GM19193 (cell line): ENCODE measurements around the gene HPD.

Experiments
- POLR2A ChIP-seq: IDR thresholded peaks from 4 replicates; pipeline ENCODE4 v1.6.1; 2011; ENCODE audit not compliant: insufficient read depth, insufficient read length; ENCODE audit errors: extremely low read depth

The HPD gene

DNA sequence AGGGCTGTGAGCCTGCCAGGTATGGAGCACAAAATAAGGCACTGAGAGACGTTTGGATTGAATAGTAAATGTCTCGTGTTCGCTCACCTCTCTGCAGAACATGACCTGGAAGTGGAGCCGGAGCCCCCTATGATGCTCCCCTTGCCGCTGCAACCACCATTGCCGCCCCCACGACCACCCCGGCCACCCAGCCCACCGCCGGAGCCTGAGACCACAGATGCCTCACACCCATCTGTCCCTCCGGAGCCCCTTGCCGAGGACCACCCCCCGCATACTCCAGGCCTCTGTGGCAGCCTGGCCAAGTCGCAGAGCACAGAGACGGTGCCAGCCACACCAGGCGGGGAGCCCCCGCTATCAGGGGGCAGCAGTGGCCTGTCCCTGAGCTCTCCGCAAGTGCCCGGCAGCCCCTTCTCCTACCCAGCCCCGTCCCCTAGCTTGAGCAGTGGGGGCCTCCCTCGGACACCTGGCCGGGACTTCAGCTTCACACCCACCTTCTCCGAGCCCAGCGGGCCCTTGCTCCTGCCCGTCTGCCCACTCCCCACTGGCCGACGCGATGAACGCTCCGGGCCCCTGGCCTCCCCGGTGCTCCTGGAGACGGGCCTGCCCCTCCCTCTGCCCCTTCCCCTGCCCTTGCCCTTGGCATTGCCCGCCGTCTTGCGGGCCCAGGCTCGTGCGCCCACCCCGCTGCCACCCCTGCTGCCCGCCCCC, 36.1 kb downstream of the HPD start:
- no peak for TF ChIP-seq POLR2A

DNA sequence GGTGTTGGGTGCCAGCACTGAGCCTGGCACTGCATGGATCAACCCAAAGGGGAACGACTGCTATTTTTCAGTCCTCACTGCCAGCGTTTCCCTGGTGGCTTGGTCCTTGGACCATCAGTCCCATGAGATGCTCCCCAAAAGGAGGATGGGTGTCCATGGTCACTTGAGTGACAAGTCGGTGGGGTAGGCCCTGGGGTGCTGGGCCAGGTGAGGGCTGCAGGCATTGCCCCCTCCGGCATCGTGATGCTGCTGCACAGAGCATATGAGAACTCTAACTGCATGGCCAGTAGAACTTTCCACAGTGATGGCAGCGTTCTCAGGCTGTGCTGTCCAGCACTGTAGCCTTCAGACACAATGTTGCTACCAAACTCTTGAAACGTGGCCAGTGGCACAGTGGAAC, 38.6 kb downstream of the HPD start:
- no peak for TF ChIP-seq POLR2A

DNA sequence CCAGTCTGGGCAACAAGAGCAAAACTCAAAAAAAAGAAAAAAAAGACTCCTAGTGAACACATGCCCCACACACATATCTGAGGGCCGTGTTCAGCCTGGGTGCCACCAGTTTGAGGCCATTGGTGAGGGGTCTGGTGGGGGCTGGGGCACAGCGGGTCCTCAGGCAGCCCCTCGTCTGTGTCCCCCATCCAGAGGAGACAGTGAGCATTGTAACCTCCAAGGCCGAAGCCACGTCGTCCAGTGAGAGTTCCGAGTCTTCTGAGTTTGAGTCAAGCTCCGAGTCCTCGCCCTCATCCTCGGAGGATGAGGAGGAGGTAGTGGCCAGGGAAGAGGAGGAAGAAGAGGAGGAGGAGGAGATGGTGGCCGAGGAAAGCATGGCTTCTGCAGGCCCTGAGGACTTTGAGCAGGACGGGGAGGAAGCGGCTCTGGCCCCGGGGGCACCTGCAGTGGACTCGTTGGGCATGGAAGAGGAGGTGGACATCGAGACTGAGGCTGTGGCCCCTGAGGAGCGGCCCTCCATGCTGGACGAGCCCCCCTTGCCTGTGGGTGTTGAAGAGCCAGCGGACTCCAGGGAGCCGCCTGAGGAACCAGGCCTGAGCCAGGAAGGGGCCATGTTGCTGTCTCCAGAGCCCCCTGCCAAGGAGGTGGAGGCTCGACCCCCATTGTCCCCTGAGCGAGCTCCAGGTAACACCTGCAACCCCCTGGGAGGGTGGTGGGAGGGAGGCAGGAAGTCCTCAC, 39.3 kb downstream of the HPD start:
- no peak for TF ChIP-seq POLR2A

DNA sequence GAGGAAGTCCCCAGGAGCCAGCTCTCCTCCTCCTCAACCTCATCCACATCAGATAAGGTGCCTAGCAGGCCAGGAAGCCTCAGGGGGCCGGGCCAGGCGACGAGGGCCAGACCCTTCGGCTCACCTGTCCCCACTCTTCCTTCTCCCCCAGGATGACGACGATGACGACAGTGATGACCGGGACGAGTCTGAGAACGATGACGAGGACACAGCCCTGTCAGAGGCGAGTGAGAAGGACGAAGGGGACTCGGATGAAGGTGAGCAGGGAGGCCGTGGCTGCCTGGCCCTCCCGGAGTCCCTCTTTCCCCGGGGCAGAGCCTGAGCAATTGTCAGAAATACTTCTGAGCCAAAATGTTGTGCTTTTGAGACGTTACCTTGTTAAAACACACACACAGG, 41.0 kb downstream of the HPD start:
- TF ChIP-seq POLR2A = no peak

DNA sequence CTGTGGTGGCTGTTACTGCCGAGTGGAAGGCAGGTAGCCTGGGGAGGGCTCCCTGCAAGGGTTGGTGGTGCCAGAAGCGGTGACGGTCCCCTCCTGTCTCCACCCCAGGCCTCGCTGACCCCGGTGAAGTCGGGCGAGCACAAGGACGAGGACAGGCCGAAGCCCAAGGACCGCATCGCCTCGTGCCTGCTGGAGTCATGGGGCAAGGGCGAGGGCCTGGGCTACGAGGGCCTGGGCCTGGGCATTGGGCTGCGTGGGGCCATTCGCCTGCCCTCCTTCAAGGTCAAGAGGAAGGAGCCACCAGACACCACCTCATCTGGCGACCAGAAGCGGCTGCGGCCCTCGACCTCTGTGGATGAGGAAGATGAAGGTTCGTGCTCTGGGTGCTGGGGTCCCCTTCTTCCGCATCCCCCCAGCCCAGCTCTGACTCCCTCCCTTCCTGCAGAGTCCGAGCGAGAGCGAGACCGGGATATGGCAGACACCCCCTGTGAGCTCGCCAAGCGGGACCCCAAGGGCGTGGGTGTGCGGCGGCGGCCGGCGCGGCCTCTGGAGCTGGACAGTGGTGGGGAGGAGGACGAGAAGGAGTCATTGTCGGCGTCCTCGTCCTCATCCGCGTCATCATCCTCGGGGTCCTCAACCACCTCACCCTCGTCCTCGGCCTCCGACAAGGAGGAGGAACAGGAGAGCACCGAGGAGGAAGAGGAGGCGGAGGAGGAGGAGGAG, 41.6 kb downstream of the HPD start:
- TF ChIP-seq POLR2A = no peak

DNA sequence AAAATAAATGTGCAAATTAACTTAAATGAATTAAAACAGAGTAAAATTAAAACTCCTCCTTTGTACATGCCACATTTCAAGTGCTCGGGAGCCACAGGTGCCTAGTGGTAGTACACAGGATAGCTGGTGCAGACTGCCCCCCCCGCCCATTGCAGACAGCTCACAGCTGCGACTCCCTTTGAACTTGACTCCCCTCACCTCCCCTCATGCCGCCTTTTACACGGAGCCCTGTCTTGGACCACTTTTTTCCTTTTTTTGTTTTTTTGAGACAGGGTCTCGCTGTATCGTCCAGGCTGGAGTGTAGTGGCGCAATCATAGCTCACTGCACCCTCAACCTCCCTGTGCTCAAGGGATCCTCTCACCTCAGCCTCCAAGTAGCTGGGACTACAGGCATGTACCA, 43.4 kb downstream of the HPD start:
- no peak for TF ChIP-seq POLR2A

DNA sequence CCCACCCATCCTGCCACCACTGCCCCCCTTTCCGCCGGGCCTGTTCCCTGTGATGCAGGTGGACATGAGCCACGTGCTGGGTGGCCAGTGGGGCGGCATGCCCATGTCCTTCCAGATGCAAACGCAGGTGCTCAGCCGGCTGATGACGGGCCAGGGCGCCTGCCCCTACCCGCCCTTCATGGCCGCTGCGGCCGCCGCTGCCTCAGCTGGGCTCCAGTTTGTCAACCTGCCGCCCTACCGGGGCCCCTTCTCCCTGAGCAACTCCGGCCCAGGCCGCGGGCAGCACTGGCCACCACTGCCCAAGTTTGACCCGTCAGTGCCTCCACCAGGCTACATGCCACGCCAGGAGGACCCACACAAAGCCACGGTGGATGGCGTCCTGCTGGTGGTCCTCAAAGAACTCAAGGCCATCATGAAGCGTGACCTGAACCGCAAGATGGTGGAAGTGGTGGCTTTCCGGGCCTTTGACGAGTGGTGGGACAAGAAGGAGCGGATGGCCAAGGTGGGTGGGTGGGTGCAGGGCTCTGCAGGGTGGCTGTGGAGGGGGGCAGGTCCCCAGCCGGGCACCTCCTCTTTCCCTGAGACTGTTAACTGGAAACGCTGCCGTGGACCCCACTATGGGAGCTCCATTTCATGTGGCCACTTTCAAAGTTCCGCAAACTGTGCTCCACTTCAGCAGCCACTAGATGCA, 44.1 kb downstream of the HPD start:
- TF ChIP-seq POLR2A = no peak

DNA sequence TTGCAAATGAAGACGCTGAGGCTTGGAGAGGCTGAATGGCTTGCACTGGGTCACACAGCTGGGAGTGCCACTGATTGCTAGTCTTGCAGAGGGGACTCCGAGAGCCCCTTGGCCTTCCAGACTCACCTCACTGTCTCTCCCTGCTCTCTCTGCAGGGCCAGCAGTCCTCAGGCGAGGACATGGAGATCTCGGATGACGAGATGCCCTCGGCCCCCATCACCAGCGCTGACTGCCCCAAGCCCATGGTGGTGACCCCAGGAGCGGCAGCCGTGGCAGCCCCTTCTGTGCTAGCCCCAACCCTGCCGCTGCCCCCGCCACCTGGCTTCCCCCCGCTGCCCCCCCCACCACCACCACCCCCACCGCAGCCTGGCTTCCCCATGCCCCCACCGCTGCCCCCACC, 44.7 kb downstream of the HPD start:
- no peak for TF ChIP-seq POLR2A

DNA sequence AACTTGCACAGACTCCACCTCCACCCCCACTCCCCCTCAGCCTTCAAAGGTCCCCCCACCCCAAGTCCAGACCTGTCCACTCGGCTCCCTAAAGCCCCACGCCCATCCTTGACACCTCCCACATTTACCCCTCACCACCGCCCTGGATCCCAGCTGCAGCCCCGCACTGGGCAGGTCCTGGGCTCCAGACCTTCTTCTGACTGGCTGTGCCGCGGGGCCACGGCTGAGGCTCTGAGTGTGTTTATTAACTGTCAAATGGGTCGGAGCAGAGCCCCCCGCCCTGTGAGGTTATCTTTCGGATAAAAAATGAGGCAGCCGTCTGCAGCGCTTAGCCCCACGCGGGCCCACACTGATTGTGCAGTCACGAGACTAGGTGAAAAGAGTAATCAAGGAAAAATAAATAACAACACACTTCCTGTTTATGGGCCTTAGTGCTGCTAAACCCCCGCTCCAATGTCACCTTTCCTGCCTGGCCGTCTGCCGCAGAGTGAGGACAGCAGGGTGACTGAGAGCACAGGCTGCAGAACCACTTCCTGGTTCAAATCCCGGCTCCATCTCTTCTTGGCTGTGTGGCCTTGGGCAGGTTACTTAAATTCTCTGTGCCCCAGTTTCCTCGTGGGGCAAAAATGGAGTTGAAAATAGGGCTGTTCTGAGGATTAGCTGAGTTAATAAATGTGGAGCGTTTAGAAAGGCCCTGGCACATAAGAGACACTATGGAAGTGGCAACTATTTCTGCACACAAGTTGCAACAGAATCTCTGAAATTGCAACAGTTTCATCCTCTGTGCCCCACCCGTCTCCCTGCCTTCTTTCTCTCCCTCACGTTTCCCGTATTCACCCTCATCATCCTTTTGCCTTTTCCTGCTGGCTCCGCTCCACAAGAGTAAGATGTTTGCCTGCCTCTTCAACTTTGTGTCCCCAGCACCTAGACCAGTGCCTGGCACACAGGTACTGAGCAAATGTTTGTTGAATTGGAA, 45.5 kb downstream of the HPD start:
- no peak for TF ChIP-seq POLR2A

DNA sequence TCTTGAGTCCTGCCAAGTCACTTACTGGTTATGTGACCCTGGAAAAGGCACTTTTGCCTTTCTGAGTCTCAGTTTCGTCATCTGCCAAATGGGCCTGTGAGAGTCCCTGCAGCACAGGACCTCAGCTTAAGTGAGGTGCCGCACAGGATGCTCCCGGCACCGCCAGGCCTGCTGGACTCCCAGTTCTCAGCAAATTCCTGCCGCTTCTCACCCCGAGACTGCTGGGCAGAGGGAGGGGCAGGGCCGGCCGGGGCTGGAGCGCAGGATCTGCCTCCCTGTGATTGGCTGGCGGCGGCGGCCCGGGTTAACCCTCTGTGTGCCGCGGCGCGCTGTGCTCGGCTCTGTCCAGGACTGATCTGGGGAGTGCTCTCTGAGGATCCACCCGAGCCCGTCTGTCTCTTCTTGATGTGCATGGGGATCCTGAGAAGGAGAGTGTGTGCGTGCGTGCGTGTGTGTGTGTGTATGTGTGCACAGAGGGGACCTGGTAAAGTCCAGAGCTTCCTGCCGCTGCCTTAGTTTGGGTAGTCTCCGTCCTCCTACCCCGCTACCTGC, 46.3 kb downstream of the HPD start:
- no peak for TF ChIP-seq POLR2A

DNA sequence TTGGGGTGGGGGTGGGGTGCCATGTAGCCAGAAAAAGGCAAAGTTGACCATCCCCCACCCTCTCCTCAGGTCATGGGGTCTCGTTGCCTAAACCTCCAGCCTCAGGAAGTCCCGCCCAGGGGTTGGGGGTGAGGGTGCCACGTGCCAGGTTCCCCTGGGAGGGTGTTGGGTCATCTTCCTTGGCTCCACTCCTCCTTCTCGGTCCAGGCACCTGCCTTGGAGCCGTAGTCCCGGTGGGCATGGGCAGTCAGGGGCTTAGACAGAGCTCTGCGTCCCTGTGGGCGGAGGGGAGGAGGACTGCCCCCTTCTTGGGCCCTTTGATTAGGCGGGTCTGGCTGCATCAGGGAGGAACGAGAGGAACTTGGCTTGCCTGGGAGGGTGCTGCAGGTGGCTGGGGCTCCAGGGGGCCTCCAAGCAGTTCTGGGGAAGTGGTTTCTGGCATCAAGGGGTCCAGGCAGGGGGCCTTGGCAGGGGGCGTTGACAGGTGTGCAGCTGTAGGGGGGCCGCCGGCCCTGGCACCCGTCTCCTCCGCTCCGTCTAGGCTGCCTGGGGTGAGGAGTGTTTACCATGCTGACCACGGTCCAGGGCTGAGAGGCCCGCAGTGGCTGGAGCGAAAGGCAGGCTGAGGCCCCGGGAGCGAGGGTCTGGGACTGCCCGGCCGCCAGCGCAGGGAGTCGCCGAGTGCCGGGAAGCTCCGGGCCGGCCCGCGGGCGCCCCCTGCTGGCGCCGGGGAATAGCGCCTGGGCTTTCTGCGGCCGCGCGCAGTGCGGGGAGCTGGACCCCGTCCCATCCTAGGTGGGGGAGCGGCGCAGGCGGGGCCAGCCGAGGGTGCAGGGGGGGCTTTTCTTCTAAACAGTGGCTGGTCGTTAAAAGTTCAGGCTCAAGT, 47.0 kb downstream of the HPD start:
- peak; percentile 28 for TF ChIP-seq POLR2A

DNA sequence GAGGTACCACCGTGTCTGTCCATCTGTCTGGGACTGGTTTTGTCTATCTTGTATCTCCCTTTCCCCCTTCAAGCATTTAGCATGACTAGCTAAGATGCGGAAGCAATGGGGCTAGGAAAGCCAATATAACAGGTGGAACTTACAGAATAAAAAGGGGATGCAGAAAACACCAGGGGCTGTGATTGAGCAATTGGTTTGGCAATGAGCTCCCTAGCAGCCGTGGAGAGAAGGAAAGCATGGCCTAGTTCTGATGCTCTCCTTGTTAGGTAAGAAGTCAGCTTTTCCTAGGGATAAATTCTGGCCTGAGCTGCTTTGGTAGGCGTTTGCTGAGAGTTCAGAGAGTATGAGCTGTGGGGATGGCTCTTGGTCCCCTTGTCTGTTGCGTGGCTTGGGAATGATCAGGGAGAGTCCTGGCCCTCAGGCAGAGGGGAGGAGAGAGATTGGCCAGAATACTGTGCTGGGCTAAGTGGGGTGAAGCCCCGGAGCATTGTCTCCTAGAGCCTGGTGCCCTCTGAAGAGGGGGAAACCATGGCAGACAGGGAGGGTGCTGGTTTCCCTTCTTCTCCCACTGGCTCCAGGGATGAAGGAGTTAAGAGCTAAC, 47.7 kb downstream of the HPD start:
- TF ChIP-seq POLR2A = no peak
